DND-41 (cell line): ENCODE results near the gene GNG4.

Experiments used
- CTCF ChIP-seq: IDR thresholded peaks from 2 replicates; pipeline ENCODE4 v1.5.1; 2012; ENCODE audit warnings: borderline replicate concordance, low read length, moderate library complexity, mild to moderate bottlenecking; ENCODE audit not compliant: poor library complexity, severe bottlenecking; ENCODE audit errors: extremely low read depth
- EZH2 ChIP-seq: IDR thresholded peaks from 3 replicates; pipeline ENCODE4 v1.6.1; 2012; ENCODE audit warnings: borderline replicate concordance, low read depth, mild to moderate bottlenecking, moderate library complexity, low read length, inconsistent platforms; ENCODE audit not compliant: severe bottlenecking

- TF ChIP-seq CTCF (no peak), EZH2 (no peak)
These were observed 19.7 kb upstream of the GNG4 start for GRCh38 chr1:235669277-235669676.
